HG03066 (cell line): Measurements from ENCODE around the gene SHOX.
"Not testable (repeated sequence)": the region's sequence is repeated elsewhere in the genome, so short reads cannot be mapped to it uniquely, and the experiment has no call there.

ENCODE experiments used
- ATAC-seq: cut with Tn5 transposase; IDR thresholded peaks from one replicate; pipeline ENCODE4 v1.9.1; 2021; ENCODE audit warnings: low read depth; ENCODE audit not compliant: unreplicated experiment

SHOX gene

DNA sequence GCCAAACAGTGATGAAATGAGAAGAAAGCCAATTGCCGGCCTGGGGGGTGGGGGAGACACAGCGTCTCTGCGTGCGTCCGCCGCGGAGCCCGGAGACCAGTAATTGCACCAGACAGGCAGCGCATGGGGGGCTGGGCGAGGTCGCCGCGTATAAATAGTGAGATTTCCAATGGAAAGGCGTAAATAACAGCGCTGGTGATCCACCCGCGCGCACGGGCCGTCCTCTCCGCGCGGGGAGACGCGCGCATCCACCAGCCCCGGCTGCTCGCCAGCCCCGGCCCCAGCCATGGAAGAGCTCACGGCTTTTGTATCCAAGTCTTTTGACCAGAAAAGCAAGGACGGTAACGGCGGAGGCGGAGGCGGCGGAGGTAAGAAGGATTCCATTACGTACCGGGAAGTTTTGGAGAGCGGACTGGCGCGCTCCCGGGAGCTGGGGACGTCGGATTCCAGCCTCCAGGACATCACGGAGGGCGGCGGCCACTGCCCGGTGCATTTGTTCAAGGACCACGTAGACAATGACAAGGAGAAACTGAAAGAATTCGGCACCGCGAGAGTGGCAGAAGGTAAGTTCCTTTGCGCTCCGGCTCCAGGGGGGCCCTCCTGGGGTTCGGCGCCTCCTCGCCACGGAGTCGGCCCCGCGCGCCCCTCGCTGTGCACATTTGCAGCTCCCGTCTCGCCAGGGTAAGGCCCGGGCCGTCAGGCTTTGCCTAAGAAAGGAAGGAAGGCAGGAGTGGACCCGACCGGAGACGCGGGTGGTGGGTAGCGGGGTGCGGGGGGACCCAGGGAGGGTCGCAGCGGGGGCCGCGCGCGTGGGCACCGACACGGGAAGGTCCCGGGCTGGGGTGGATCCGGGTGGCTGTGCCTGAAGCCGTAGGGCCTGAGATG, at the start of gene SHOX:
Gene SHOX, plus strand, starts transcription at position 180 of the 885 bp plus-strand sequence. Its CDS starts 107 bp downstream, at position 287.
- no peak for ATAC-seq

GRCh38 chrX:581066-581465, 49.5 kb upstream of the SHOX start:
- no peak for ATAC-seq

DNA sequence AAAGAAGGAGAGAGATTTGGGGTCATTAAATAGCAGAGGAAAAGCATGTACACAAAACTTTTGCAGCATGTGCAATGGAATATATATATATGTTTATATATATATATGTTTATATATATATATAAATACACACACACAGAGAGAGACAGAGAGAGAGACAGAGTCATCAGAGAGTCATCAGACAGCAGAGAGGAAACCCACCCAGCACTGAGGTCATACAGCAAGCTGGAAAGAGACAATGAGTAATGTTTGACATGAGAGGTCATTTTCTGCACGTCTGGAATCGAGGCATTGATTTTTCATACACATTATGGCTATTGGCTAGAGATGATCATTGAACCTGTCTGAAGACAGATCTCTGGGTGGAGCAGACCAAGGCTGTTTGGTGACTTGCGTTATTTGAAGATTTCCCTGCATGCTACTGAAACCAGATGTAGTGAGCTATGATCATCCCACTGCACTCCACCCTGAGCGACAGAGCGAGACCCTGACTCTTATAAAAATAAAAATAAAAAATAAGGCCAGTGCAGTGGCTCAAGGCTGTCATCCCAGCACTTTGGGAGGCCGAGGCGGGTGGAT, 48.8 kb upstream of the SHOX start:
- ATAC-seq, result no peak

DNA sequence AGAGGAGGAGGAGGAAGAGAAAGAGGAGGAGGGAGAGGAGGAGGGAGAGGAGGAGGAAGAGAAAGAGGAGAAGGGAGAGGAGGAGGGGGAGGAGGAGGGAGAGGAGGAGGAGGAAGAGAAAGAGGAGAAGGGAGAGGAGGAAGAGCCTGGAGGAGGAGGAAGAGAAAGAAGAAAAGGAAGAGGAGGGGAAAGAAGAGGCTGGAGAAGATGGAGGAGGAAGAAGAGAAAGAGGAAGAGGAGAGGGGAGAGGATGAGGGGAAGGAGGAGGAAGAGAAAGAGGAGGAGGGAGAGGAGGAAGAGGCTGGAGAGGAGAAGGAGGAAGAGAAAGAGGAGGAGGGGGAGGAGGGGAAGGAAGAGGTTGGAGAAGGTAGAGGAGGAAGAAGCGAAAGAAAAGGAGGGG, 46.0 kb upstream of the SHOX start:
- no peak for ATAC-seq

- ATAC-seq, result no peak
Measured at GRCh38 chrX:585115-585808, 45.3 kb upstream of the SHOX start.

DNA sequence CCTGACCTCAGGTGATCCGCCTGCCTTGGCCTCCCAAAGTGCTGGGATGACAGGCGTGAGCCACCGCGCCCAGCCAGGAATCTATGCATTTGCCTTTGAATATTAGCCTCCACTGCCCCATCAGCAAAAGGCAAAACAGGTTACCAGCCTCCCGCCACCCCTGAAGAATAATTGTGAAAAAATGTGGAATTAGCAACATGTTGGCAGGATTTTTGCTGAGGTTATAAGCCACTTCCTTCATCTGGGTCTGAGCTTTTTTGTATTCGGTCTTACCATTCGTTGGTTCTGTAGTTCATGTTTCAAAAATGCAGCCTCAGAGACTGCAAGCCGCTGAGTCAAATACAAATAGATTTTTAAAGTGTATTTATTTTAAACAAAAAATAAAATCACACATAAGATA, 44.2 kb upstream of the SHOX start:
- no peak for ATAC-seq

GRCh38 chrX:589261-589660, 41.3 kb upstream of the SHOX start:
- not testable (repeated sequence) for ATAC-seq

DNA sequence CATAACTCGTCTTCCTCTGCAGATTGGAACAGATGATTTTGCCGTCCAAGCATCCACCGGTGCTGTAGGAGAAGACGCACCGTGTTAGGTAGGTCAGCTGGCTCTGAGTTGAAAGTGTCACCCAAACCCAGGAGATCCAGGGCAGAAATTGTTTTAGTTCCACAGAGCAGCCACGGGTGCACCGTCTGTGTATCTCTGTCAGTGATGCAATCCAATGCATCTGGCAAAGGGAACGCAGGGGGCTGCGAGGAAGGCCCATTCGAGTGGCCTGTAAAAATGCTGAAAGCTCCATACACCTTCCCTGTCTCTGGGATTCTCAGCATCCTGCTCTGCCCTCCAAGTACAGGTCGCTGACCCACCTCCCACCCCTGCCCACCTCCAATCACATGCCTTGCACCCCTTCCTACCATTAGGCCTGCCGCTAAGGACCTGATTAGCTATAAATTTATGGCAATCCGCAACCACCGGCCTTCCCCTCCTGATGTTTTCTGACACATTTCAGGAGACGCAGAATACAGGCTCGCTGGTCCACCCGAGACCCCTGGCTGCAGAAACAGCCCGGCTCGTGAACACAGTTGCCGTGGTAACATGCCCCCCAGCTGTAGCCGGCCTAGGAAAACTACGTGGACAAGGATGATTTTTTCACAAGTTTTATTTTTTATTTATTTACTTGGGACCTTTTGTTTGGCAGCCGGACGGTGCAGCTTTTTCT, 39.7 kb upstream of the SHOX start:
- ATAC-seq, result no peak

- no peak for ATAC-seq
Measured at GRCh38 chrX:599837-600715, 30.5 kb upstream of the SHOX start.

DNA sequence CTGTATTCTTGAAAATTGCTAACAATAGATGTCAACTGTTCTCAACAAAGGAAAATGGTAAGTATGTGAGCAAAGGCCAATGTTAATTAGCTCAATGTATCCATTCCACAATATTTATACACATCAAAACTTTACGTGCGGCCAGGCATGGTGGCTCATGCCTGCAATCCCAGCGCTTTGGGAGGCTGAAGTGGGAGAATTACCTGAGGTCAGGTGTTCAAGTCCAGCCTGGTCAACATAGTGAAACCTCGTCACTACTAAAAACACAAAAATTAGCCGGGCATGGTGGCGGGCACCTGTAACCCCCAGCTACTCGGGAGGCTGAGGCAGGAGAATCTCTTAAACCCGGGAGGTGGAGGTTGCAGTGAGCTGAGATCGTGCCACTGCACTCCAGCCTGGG, 27.6 kb upstream of the SHOX start:
- not testable (repeated sequence) for ATAC-seq

DNA sequence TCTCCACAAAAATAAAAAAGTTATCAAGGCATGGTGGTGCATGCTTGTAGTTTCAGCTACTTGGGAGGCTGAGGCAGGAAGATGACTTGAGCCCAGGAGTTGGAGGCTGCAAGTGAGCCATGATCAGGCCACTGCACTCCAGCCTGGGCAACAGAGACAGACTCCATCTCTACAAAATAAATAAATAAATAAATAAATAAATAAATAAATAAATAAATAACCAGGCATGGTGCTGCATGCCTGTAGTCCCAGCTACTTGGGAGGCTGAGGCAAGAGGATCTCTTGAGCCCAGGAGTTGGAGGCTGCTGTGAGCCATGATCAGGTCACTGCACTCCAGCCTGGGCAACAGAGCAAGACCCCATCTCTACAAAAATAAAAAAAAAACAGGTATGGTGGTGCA, 26.0 kb upstream of the SHOX start:
- ATAC-seq, result not testable (repeated sequence)

- ATAC-seq, result not testable (repeated sequence)
Measured at GRCh38 chrX:608088-608487, 22.5 kb upstream of the SHOX start.

DNA sequence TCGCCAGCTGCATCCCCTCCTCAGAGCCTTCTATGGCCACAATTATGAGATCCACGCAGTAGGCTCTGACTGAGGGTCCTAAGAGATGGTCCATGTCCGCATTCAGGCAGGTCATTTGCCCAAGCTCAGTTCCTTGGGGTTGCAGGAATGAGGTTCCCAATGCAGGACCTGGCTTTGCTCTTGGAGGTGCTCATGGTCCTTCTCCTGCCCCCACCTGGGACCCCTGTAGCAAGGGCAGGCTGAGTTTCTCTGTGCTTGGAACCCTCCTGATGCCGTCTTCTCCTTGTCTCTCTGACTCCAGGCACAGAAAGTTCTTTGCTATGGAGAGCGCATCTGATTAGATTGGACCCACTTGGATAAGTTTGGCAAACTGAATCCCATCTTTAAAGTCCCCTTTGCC, 16.5 kb upstream of the SHOX start:
- ATAC-seq, result no peak

GRCh38 chrX:617401-617800, 13.2 kb upstream of the SHOX start:
- no peak for ATAC-seq

DNA sequence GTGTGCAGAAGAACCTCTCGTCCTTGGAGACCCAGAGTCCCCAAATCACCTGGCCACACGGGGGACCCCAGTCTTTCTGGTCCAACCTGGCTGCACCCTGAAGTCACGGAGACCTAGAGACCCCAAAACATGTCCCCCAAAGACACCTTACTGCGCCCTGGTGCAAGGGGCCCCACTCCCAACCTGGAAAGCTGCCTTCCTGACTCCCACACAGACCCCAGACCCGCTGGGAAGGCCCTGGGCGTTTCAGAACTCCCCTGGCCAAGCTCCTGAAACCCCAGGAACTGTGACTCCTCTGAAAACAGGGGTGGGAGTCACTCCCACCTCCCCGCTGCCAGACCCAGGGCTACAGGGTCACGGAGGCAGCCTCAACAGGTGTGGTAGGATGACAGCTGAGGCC, 12.7 kb upstream of the SHOX start:
- no peak for ATAC-seq

DNA sequence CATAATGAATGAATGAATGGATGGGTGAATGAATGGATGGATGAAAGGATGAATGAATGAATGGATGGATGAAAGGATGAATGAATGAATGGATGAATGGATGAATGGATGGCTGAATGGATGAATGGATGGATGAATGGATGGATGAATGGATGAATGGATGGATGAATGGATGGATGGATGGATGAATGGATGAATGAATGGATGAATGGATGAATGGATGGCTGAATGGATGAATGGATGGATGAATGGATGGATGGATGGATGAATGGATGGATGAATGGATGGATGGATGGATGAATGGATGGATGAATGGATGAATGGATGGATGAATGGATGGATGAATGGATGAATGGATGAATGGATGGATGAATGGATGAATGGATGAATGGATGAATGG, 12.3 kb upstream of the SHOX start:
- not testable (repeated sequence) for ATAC-seq

GRCh38 chrX:618761-619450, 11.7 kb upstream of the SHOX start:
- ATAC-seq, result no peak

- no peak for ATAC-seq
Measured at GRCh38 chrX:619451-619811, 11.2 kb upstream of the SHOX start.

DNA sequence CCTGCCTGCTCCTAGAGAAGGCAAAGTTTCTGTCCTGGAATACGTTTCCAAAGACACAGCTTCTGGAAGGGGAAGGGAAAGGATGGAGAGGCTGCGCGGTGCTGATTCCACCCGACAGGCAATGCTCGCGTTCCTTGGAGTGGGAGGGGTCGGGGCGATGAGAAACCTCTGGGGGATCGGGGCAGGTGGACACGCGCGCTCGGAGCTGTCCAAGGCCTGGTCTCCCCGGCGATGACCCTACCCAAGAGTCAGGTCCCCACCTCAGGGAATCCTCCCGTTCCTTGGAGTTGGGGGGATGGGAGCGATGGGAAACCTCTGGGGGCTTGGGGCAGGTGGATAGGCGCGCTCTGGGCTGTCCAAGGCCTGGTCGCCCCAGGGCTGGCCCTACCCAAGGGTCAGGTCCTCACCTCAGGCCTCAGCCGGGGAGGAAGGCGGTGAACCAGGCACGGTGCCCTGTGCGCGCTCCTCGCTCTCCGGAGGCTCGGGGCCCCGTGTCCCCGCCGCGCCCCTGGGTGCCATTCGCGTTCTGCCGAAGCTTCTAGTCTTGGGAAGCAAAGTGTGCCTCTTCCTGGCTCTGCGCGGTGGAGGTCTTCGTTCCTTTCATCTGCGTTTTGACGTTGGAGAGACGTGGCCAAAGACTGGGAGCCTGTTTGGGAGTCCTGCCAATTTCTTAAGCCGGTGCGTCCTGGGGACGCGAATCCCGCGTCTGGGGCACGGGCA, 10.6 kb upstream of the SHOX start:
- no peak for ATAC-seq
